Kidney glomerular epithelial cell (primary cell): ENCODE measurements around the gene MCTP1.

Source experiments
- DNase-seq: peaks from one replicate; lab custom pipeline; 2025; lab: John Stamatoyannopoulos, UW

The MCTP1 gene

GRCh38 chr5:94759961-94760360, 524.9 kb downstream of the MCTP1 start:
- no peak for DNase-seq

- DNase-seq, result no peak
Measured at GRCh38 chr5:94759022-94759421, 525.9 kb downstream of the MCTP1 start.

GRCh38 chr5:94754824-94755223, 530.1 kb downstream of the MCTP1 start:
- DNase-seq, result no peak

GRCh38 chr5:94751460-94751859, 533.4 kb downstream of the MCTP1 start:
- DNase-seq, result no peak

DNA sequence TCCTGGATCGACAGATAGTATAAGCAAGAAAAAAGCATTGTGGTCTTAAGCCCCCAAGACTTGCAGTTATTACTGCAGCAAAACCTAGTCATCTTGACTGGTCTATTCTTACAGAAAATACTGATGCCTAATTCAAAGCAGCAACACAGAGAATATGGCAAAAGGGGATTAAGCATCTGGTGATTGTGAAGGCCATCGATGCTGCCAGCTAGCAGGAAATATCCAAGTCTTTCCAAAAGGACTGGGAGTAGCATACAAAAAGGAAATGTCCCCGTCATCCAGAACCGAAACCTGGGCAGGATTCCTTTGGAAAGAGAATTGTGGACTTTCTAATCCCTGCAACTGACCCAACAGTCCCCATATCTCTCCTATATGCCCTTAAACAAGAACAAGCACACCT, 534.2 kb downstream of the MCTP1 start:
- DNase-seq, result no peak

DNA sequence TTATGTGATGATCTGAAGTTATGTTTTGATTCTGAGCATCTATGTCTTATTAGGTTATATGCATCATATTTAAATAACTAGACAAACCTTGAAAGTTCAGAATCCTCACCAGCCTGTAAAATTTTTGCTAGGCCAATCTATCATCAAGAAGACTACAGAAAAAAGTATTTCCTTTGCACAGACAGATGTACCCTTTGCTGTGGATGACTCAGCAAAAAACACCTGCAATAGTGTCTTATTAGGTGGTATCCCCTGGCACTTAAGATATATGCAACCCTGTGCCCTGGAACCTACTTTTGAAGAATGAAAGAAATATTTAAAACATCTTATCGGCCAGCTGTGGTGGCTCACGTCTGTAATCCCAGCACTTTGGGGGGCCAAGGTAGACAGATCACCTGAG, 535.9 kb downstream of the MCTP1 start:
- DNase-seq, result no peak

- no peak for DNase-seq
Measured at GRCh38 chr5:94748212-94748611, 536.7 kb downstream of the MCTP1 start.

GRCh38 chr5:94747371-94747770, 537.5 kb downstream of the MCTP1 start:
- no peak for DNase-seq

- DNase-seq, result peak; percentile 13
Measured at GRCh38 chr5:94746731-94747124, 538.2 kb downstream of the MCTP1 start.

- DNase-seq, result peak; percentile 85
Measured at GRCh38 chr5:94745786-94746730, 538.8 kb downstream of the MCTP1 start.

DNA sequence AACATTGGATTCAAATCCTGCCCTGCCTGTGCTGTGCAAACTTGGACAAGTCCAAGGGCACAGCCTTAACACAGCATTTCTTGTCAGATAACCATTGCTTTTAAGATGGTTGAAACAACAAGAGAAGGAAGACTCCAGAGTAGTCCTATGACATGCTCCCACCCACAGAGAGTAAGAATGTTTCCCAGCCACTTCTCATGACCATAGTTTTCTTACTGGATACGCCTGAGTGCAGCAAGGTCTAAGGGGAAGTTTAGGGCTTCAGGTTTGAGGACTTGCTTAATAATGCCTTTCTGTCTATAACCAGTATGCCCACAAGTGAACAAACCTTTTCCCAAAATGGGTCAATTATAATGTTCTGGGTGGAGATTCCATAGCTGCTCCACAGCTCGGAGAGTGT, 540.0 kb downstream of the MCTP1 start:
- no peak for DNase-seq

- DNase-seq, result no peak
Measured at GRCh38 chr5:94742852-94743251, 542.0 kb downstream of the MCTP1 start.

GRCh38 chr5:94740286-94740685, 544.6 kb downstream of the MCTP1 start:
- DNase-seq, result no peak

DNA sequence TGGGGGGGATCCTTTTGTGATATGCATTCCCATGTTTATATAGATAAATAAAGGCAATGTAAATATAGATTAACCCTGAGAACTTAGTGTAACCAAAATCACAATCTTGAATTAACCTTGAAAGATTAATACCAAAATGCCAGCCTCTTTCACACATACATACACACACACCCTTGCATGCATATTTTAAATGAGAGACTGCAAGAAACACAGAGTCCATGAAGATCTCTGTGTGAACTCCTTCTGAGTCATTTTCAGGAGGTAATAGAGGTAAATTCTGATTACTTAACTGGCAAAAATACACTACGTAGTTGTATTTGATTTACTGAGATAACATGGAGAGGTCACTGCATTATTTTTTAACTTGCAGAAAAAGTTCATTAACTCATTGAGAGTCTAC, 548.4 kb downstream of the MCTP1 start:
- no peak for DNase-seq

DNA sequence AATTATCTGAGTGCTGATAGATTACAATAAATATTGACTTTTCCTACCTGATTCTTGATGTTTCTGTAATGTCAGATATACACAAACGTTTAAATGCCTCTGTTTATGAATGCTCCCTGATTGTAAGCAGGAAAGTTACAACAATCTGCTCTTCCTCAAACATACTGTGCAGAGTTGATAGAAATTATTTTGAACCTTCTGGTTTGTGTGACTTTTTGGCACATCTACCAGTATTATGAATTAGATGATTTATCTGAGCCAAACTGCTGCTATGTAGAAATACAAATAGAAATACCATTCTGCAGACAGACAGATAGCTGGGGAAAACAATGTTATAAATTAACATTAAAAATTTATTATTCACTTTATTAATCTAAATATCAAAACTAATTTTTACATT, 553.4 kb downstream of the MCTP1 start:
- no peak for DNase-seq

DNA sequence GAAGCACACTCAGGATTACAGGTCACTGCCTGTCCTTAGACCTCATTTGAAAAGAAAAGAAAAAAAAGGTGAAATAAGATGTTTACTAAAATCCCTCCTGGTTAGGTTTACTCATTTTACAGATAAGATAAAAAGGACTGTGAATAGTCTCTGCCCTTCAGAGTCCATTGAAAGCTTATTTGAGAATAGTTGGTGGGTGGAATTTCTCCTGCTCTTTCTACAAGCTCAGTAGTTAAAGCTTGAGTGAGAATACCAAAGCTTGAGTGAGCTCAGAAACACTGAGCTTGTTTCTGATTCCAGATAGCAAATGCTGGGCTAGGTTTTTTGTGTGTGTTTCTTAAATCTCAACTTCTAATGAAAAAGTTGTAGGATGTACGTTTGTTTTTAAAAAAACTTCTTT, 559.8 kb downstream of the MCTP1 start:
- DNase-seq, result no peak

GRCh38 chr5:94715768-94716167, 569.1 kb downstream of the MCTP1 start:
- no peak for DNase-seq

- DNase-seq, result no peak
Measured at GRCh38 chr5:94711785-94712184, 573.1 kb downstream of the MCTP1 start.

DNA sequence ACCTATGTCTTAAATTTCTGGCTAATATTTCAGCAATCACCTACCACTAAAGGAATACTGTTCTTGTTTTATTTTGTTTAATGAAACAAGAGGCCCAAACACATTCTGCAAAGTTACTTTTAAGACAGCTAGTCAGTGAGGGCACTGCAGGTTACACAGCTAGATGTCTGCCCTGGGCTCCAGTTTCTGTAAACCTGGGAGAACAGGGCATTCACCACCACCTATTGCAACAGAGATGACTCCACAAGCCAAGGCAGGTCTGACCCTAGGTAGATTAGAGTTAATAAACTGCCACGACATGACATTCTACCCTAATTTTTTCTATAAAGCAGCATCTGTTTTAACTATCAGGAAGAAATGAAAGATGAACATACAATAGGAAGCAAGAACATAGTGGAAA, 575.6 kb downstream of the MCTP1 start:
- DNase-seq, result no peak

DNA sequence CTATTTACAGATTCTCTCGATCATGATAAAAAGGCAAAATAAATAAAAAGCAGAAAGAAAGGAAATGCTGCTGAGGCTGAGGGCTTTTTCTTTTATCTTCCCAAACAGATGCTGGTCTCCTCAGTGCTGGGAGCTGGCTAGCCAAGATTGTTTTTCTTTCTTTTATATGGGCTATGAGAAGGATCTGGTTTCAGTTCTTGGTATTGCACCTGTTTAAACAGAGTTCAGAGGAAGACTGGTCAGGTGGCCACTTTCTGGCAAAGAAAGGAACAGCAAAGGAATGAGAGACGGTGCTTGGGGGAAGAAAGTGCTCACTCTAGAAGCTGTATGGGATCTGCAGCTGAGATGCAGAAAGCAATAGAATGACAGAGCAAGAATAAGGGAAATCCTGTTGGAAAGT, 577.5 kb downstream of the MCTP1 start:
- no peak for DNase-seq

GRCh38 chr5:94705427-94705826, 579.5 kb downstream of the MCTP1 start:
- DNase-seq, result peak; percentile 50

GRCh38 chr5:94702729-94703128, 582.2 kb downstream of the MCTP1 start:
- DNase-seq, result no peak

DNA sequence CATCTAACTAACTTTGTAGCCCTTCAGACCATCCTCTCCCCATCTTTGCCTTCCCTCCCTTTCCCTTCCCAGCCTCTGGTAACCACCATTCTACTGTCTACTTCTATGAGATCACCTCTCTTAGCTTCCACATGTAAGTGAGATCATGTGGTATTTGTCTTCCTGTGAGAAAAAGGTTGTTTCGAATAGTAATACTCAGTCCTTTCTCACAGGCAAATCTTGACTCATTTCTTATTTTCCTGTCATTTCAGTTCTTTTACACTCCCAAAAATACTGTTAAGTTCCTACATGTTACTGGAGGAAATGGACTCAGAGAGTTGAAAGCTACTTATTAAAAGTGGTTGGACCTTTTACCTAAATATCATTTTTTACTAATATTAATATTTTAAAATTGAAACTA, 584.3 kb downstream of the MCTP1 start:
- DNase-seq, result peak; percentile 2

- no peak for DNase-seq
Measured at GRCh38 chr5:94699562-94699961, 585.3 kb downstream of the MCTP1 start.
